ENCODE measurements around the gene ARHGAP26. TPM values are rescaled to one million over a fixed set of nuclear protein-coding genes. Genes with fewer than 3 reads are reported as not detected.

Gene ARHGAP26
- total RNA-seq, 4 donors from 2014 or later = 11.1 to 36.1 (median 21.8) TPM

GRCh38 chr5:142875936-142876335, 105.8 kb downstream of the ARHGAP26 start:
- 99% methylated on average over 3 of the region's 3 CpGs for WGBS
- Histone ChIP-seq H3K36me3 (no peaks in the 10 kb centered on the region), H3K27me3 (no peaks in the 10 kb centered on the region), H3K27ac (no peak overlapping the region), H3K4me1 (peaks cover 36% of the 10 kb centered on the region), H3K9me3 (no peaks in the 10 kb centered on the region), H3K4me3 (no peak overlapping the region)
- DNase-seq (ENCODE audit: low spot score in 2 of 2) = no peak
- TF ChIP-seq POLR2A (IDR thresholded peaks at IDR 0.05) = no peak
- no peak for TF ChIP-seq EP300 (IDR thresholded peaks at IDR 0.05)
- no peak for TF ChIP-seq POLR2AphosphoS5 (IDR thresholded peaks at IDR 0.05)
- TF ChIP-seq CTCF (IDR thresholded peaks at IDR 0.05) = no peak

DNA sequence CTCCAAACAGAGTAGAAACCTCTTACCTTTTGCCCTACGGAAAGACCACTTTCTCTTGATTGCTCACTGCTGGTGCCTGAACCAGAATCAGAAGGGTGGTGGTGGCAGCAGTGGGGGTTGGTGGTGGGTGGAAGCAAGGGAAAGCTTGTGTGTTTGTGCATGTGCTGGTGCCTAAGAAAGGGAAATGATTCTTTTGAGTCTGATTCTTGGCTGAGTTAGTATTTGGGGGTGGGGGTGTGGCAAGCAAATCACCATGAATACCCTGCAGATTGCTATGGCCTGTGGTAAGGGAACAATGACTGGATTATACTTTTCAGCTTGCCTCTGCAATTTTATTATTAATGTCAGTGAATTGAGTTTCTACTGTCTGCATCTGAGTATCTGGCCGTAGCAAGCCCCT, 106.6 kb downstream of the ARHGAP26 start:
- peaks cover 27% of the 10 kb centered on the region for H3K4me1 ChIP-seq
- H3K36me3 ChIP-seq = no peaks in the 10 kb centered on the region
- no peak for DNase-seq (ENCODE audit: low spot score in 2 of 2)
- no peak overlapping the region for H3K4me3 ChIP-seq
- H3K9me3 ChIP-seq = no peaks in the 10 kb centered on the region
- 86% methylated on average over 2 of the region's 2 CpGs for WGBS
- TF ChIP-seq POLR2AphosphoS5 (IDR thresholded peaks at IDR 0.05) (no peak), EP300 (IDR thresholded peaks at IDR 0.05) (no peak), POLR2A (IDR thresholded peaks at IDR 0.05) (no peak)
- H3K27me3 ChIP-seq = no peaks in the 10 kb centered on the region
- no peak overlapping the region for H3K27ac ChIP-seq

DNA sequence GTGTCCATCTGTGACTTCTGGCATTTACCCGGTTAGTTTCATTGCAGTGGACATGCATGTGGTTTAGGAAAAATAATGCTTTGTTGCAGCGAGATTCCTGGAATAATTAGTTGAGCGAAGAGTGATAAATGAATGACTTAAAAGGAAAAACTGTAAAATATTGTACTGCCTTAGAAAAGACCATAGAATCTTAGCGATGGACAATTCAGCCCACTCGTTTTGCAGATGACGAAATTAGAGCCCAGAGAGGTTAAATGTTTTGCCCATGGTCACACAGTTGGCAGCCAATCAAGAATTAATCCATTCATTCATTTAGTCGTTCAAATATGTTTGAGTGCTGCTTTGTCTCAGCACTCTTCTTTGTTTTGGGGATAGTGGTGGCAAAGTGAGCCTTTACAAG, 107.9 kb downstream of the ARHGAP26 start:
- Histone ChIP-seq H3K27me3 (no peaks in the 10 kb centered on the region), H3K4me3 (no peak overlapping the region), H3K36me3 (no peaks in the 10 kb centered on the region), H3K4me1 (peaks cover 14% of the 10 kb centered on the region), H3K27ac (no peak overlapping the region), H3K9me3 (no peaks in the 10 kb centered on the region)
- no peak for TF ChIP-seq POLR2A (IDR thresholded peaks at IDR 0.05)
- DNase-seq (ENCODE audit: low spot score in 2 of 2) = no peak
- 76% methylated on average over 7 of the region's 7 CpGs for WGBS

DNA sequence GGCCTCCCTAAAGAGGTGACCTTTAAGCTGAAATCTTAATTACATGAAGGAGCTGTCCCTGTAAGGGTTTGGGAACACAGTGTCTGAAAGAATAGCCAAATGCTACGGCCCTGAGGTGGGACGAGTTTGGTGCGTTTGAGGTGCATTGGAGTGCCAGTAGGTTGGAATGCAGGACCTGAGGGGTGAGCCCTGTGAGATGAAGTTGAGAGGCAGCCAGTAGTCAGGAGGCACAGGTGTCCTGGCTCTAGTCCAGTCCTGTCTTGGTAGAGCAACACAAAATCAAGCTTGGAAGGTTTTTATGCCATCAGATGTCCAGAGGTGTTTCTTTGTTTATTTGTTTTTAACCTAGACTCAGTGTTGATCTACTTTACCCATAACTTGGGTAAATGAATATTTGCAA, 108.5 kb downstream of the ARHGAP26 start:
- no peaks in the 10 kb centered on the region for H3K36me3 ChIP-seq
- no peaks in the 10 kb centered on the region for H3K9me3 ChIP-seq
- no peak overlapping the region for H3K27ac ChIP-seq
- TF ChIP-seq POLR2AphosphoS5 (IDR thresholded peaks at IDR 0.05) (no peak), EP300 (IDR thresholded peaks at IDR 0.05) (no peak), POLR2A (IDR thresholded peaks at IDR 0.05) (no peak), CTCF (IDR thresholded peaks at IDR 0.05) (no peak)
- WGBS = 55% methylated on average over 3 of the region's 3 CpGs
- no peak for DNase-seq (ENCODE audit: low spot score in 2 of 2)
- no peak overlapping the region for H3K4me3 ChIP-seq
- no peaks in the 10 kb centered on the region for H3K27me3 ChIP-seq
- peaks cover 11% of the 10 kb centered on the region for H3K4me1 ChIP-seq

GRCh38 chr5:142881076-142881783, 111.1 kb downstream of the ARHGAP26 start:
- H3K4me3 ChIP-seq = no peak overlapping the region
- 66% methylated on average over 6 of the region's 8 CpGs for WGBS
- H3K27ac ChIP-seq = no peak overlapping the region

GRCh38 chr5:142881784-142882126, 111.6 kb downstream of the ARHGAP26 start:
- H3K27ac ChIP-seq = no peak overlapping the region
- no peak for DNase-seq (ENCODE audit: low spot score in 2 of 2)
- WGBS = 64% methylated on average over 3 of the region's 3 CpGs
- H3K27me3 ChIP-seq = no peaks in the 10 kb centered on the region
- H3K36me3 ChIP-seq = no peaks in the 10 kb centered on the region
- H3K4me1 ChIP-seq = no peaks in the 10 kb centered on the region
- no peaks in the 10 kb centered on the region for H3K9me3 ChIP-seq
- no peak overlapping the region for H3K4me3 ChIP-seq
- TF ChIP-seq POLR2AphosphoS5 (IDR thresholded peaks at IDR 0.05) (no peak), POLR2A (IDR thresholded peaks at IDR 0.05) (no peak), CTCF (IDR thresholded peaks at IDR 0.05) (no peak), EP300 (IDR thresholded peaks at IDR 0.05) (no peak)

More at GRCh38 chr5:142881076-142881783, 111.1 kb downstream of the ARHGAP26 start:
- no peaks in the 10 kb centered on the region for H3K9me3 ChIP-seq
- H3K27me3 ChIP-seq = no peaks in the 10 kb centered on the region
- TF ChIP-seq POLR2A (IDR thresholded peaks at IDR 0.05) (no peak), EP300 (IDR thresholded peaks at IDR 0.05) (no peak), POLR2AphosphoS5 (IDR thresholded peaks at IDR 0.05) (no peak), CTCF (IDR thresholded peaks at IDR 0.05) (no peak)
- DNase-seq (ENCODE audit: low spot score in 2 of 2) = no peak
- H3K4me1 ChIP-seq = no peaks in the 10 kb centered on the region
- H3K36me3 ChIP-seq = no peaks in the 10 kb centered on the region
